Spleen (tissue), 11 donors: ENCODE data around the gene SPAAR. TPM values are rescaled to one million over a fixed set of nuclear protein-coding genes. Genes with fewer than 3 reads are reported as not detected.

Source experiments
- DNase-seq: peaks from one replicate; pipeline ENCODE4 v3.0.0-alpha.2; 2020
- H3K27ac ChIP-seq, 8 donors: fragments of 200-600 bp; sonication (generic) in 7 of 8; 1 replicate in 4 of 8; 2 replicates in 4 of 8; pipeline versions ENCODE4 v1.5.0 to v1.8.0; 2016 to 2021; ENCODE audit warnings: inconsistent platforms in 4 of 8, mild to moderate bottlenecking in 4 of 8, moderate library complexity in 1 of 8
- H3K27me3 ChIP-seq, 7 donors: fragments of 200-600 bp; sonication (generic) in 6 of 7; replicated peaks in 1 of 7; 1 replicate in 4 of 7; 2 replicates in 3 of 7; pipeline versions ENCODE4 v1.5.0 to v1.8.0; 2016 to 2021; ENCODE audit warnings: inconsistent platforms in 3 of 7, mild to moderate bottlenecking in 1 of 7
- H3K36me3 ChIP-seq, 6 donors: fragments of 200-600 bp; sonication (generic) in 5 of 6; 1 replicate in 4 of 6; 2 replicates in 2 of 6; pipeline versions ENCODE4 v1.5.0 to v1.8.0; 2016 to 2021; ENCODE audit warnings: inconsistent platforms in 2 of 6
- H3K4me1 ChIP-seq, 6 donors: fragments of 200-600 bp; sonication (generic) in 5 of 6; 1 replicate in 3 of 6; 2 replicates in 3 of 6; pipeline versions ENCODE4 v1.5.0 to v1.8.0; 2016 to 2021; ENCODE audit warnings: inconsistent platforms in 3 of 6
- H3K4me3 ChIP-seq, 8 donors: fragments of 200-600 bp; sonication (generic) in 7 of 8; 1 replicate in 4 of 8; 2 replicates in 4 of 8; pipeline versions ENCODE4 v1.5.0 to v1.8.0; 2016 to 2021; ENCODE audit warnings: inconsistent platforms in 4 of 8, mild to moderate bottlenecking in 4 of 8, moderate library complexity in 2 of 8
- H3K9me3 ChIP-seq, 8 donors: fragments of 200-600 bp; sonication (generic) in 7 of 8; 1 replicate in 4 of 8; 2 replicates in 4 of 8; pipeline versions ENCODE4 v1.5.0 to v1.8.0; 2016 to 2021; ENCODE audit warnings: inconsistent platforms in 4 of 8
- CTCF ChIP-seq, 11 experiments: fragments of 200-600 bp in 7 of 11; fragments of 450-650 bp in 4 of 11; sonication (generic) in 4 of 11; IDR thresholded peaks in 8 of 11; conservative IDR thresholded peaks in 3 of 11; 1 replicate in 7 of 11; 2 replicates in 4 of 11; pipeline versions ENCODE4 v1.4.0 to v1.8.0; 2016 to 2021; ENCODE audit warnings: antibody characterized with exemption in 11 of 11, inconsistent platforms in 4 of 11, mild to moderate bottlenecking in 1 of 11
- POLR2A ChIP-seq, 3 donors: fragments of 450-650 bp; IDR thresholded peaks; one replicate each; pipeline ENCODE4 v1.5.1; 2017; ENCODE audit warnings: antibody characterized with exemption in 3 of 3, mild to moderate bottlenecking in 1 of 3
- POLR2AphosphoS5 ChIP-seq, 3 donors: sonication (generic); formaldehyde crosslinking; IDR thresholded peaks; one replicate each; pipeline ENCODE4 v1.5.1; 2017; ENCODE audit warnings: antibody characterized with exemption in 3 of 3
- WGBS, 5 donors: extraction: QIAGEN DNeasy Blood & Tissue Kit in 3 of 5; methylation state at CpG; one replicate each; pipeline versions ENCODE4 v1.1.5 to v1.1.7; 2013 to 2018; 5-methylcytosine and 5-hydroxymethylcytosine counted together
- intact Hi-C: fragments of 100-400 bp; cut with DNase I; formaldehyde crosslinking; loops from one replicate; pipeline ENCODE4 v1.15.0; 2023; ENCODE audit warnings: low total_unique reads
- polyA plus RNA-seq, 3 donors: library from polyadenylated mRNA; stranded (reverse); fragments of 200-250 nt; gene quantifications; one replicate each; pipeline ENCODE4 v1.2.1, GENCODE V29; 2013
- total RNA-seq, 7 donors: library from RNA; depleted of rRNA in 3 of 7; stranded (reverse); fragments of >200 nt in 3 of 7; fragmentation: NEBNext Ultra II Directional in 4 of 7; extraction: Animal tissue kit (Norgen Biotek cat#: 25700) in 4 of 7; gene quantifications; one replicate each; pipeline versions ENCODE4 v1.1.0 to v1.2.1, GENCODE V29; 2016 to 2021
- donor health status: healthy with polysubstance abuse.
- donor health status: DM: no; HTN: no; CAD: no; lungs with moderate emphysema.
- donor health status: DM: no; HTN: no; CAD: no.
- donor health status: Bipolar disorder and iron deficiency.
- donor health status: healthy.
- donor health status: DM: no; HTN: no; CAD: no.
- donor health status: DM: yes; HTN: yes; CAD: no.

The SPAAR gene
- total and polyA plus RNA-seq, 10 donors: 0.46 to 3.8 (median 1.5) TPM

- H3K9me3 ChIP-seq: no peaks in the 10 kb centered on the region
- H3K36me3 ChIP-seq: no peaks in the 10 kb centered on the region
- no peak for TF ChIP-seq CTCF (IDR thresholded peaks at IDR 0.05 in 8 of 11, conservative IDR thresholded peaks at IDR 0.05 in 3 of 11)
- no peak for TF ChIP-seq POLR2AphosphoS5 (IDR thresholded peaks at IDR 0.05)
- no peak for TF ChIP-seq POLR2A (IDR thresholded peaks at IDR 0.05)
- no peak overlapping the region for H3K27ac ChIP-seq
- peaks cover 5 to 14% (median 11%) of the 10 kb centered on the region in 6 donors for H3K4me1 ChIP-seq
- intact Hi-C loops: loop anchor here (10.0 kb wide), 1 partner anchor 54 kb away; no protein-coding TSS in a partner anchor
- WGBS, 5 donors: 84 to 92% (median 86%) methylated on average over 2 of the region's 2 CpGs
- peaks cover 0 to 45% (median 0%) of the 10 kb centered on the region in 7 donors for H3K27me3 ChIP-seq
- H3K4me3 ChIP-seq: no peak overlapping the region
- no peak for DNase-seq
Observed at GRCh38 chr9:35899021-35899420, 10.3 kb upstream of the SPAAR start.

GRCh38 chr9:35903049-35903448 lies 6.2 kb upstream of the SPAAR start:
- Histone ChIP-seq H3K27me3 (peaks cover 0 to 22% (median 0%) of the 10 kb centered on the region in 7 donors), H3K27ac (no peak overlapping the region), H3K9me3 (no peaks in the 10 kb centered on the region), H3K4me1 (peaks cover 32 to 54% (median 48%) of the 10 kb centered on the region in 6 donors), H3K4me3 (no peak overlapping the region), H3K36me3 (no peaks in the 10 kb centered on the region)
- intact Hi-C loops: loop anchor here (2.0 to 10.0 kb wide), 2 partner anchors 46 to 122 kb away; no protein-coding TSS in a partner anchor
- TF ChIP-seq POLR2AphosphoS5 (IDR thresholded peaks at IDR 0.05): no peak
- TF ChIP-seq CTCF (IDR thresholded peaks at IDR 0.05 in 8 of 11, conservative IDR thresholded peaks at IDR 0.05 in 3 of 11): peak; percentile 50 to 82 (median 66)
- DNase-seq: no peak
- WGBS, 5 donors: 24 to 39% (median 34%) methylated on average over 3 of the region's 3 CpGs

GRCh38 chr9:35904338-35904737 lies 5.0 kb upstream of the SPAAR start:
- Histone ChIP-seq H3K27ac (peak overlapping the region in 1 of 8 donors; percentile 73), H3K27me3 (peaks cover 0 to 21% (median 0%) of the 10 kb centered on the region in 7 donors), H3K4me3 (no peak overlapping the region), H3K4me1 (peaks cover 45 to 67% (median 61%) of the 10 kb centered on the region in 6 donors), H3K36me3 (no peaks in the 10 kb centered on the region), H3K9me3 (no peaks in the 10 kb centered on the region)
- WGBS, 5 donors: 67 to 77% (median 73%) methylated on average over 8 of the region's 8 CpGs
- DNase-seq: no peak
- intact Hi-C loops: loop anchor here (10.0 kb wide), 1 partner anchor 120 kb away; no protein-coding TSS in a partner anchor
- no peak for TF ChIP-seq POLR2AphosphoS5 (IDR thresholded peaks at IDR 0.05)

GRCh38 chr9:35905051-35905781 lies 4.1 kb upstream of the SPAAR start:
- Histone ChIP-seq H3K27me3 (peaks cover 0 to 21% (median 0%) of the 10 kb centered on the region in 7 donors), H3K36me3 (no peaks in the 10 kb centered on the region), H3K4me1 (peaks cover 54 to 76% (median 70%) of the 10 kb centered on the region in 6 donors), H3K27ac (peak overlapping the region in 7 of 8 donors; percentile 58 to 82 (median 77)), H3K4me3 (no peak overlapping the region), H3K9me3 (no peaks in the 10 kb centered on the region)
- intact Hi-C loops: loop anchor here (10.0 kb wide), 1 partner anchor 120 kb away; no protein-coding TSS in a partner anchor
- no peak for DNase-seq
- TF ChIP-seq POLR2AphosphoS5 (IDR thresholded peaks at IDR 0.05) (no peak), POLR2A (IDR thresholded peaks at IDR 0.05) (no peak), CTCF (IDR thresholded peaks at IDR 0.05 in 8 of 11, conservative IDR thresholded peaks at IDR 0.05 in 3 of 11) (no peak)
- WGBS, 5 donors: 67 to 85% (median 75%) methylated on average over 5 to 8 of the region's 8 CpGs
